OCI-M1 (cell line): ENCODE results near the gene CCDC71.

Source experiments
- DNase-seq: peaks from one replicate; lab custom pipeline; 2025; lab: John Stamatoyannopoulos, UW

The CCDC71 gene

DNA sequence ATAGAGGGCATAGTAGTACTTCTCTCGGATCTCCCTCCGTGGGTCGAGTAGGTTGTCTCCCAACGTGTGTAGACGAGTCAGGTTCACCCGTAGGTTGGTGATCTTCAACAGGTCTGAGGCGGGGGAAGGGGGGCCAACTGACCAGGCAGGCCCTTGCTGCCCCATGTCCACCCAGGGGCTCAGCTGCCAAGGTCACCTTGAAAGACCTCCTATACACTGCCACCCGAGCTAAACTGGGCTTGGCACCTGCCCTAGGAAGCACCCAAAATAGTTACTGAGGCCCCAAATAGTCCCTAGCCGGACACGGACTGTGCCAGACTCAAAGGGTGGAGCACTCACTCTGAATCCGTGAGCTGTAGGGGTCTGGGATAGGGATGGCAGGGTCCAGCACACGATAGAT lies 35.1 kb downstream of the CCDC71 start:
- DNase-seq = no peak

GRCh38 chr3:49124991-49125670 lies 41.0 kb downstream of the CCDC71 start:
- DNase-seq = no peak

GRCh38 chr3:49124203-49124602 lies 41.9 kb downstream of the CCDC71 start:
- no peak for DNase-seq

DNA sequence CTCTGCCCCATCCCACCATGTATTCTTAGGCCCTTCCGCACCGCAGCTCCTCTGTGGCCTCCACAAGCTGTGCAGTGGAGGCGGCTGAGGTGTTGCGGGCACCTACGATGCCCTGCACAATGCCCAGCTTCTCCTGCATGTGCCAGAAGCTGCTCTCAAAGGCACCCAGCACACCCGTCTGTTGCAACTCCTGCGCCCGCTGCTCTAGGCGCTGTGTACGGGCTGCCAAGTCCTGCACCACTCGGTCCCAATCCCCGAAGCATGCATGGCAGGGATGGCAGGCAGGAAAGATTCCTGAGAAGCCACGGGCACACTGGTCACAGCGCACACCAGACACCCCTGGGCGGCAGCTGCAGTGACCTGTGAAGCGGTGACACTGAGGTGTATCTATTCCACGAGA lies 42.4 kb downstream of the CCDC71 start:
- no peak for DNase-seq

DNA sequence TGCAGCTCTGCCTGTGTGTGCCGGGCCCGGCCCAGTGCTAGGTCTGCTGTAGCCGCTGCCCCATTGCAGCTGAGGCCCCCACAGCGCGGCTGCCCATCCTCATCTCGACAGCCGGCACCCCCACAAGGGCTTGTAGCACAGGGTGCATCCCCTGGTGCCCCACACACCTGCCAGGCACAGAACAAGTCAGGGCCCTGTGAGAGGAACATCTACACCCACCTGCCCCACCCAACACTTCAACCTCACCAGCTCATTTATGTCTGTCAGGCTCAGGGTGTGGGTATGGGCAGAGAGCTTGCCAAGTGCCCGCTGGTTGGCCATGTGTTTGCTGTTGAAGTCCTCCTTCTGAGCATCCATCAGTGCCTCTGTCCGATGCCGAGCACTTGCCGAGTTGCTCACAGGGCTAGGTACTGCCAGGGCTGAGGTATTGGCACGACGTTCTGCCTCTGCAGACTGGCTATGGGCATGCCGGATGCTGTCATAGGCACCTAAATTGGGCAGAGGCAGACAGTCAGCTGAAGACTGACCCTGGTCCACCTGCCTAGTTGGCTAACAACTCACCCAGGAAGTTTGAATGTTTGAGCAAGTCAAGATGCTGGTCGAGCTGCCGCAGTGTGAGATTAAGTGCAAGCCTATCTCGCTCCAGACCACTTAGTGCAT lies 43.1 kb downstream of the CCDC71 start:
- DNase-seq = no peak

- DNase-seq = no peak
Measured at GRCh38 chr3:49122451-49122850, 43.7 kb downstream of the CCDC71 start.

DNA sequence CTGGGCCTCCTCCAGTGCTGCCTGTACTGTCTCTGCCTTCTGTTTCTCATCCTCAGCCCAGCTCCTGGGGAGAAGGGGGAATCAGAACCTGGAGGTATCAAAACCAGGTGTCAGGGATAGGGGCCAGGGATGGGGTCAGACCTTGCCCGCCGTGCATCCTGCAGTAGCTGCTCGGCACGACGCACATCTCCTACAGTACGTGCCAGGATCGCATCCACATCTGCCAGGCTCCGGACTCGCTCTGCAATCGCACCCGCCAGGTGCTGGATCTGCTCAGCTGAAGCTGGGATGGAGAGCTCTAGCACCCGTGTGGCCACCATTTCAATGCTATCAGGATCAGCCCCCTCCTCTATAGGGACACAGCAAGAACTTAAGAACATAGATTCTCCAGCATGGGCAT lies 44.1 kb downstream of the CCDC71 start:
- no peak for DNase-seq

DNA sequence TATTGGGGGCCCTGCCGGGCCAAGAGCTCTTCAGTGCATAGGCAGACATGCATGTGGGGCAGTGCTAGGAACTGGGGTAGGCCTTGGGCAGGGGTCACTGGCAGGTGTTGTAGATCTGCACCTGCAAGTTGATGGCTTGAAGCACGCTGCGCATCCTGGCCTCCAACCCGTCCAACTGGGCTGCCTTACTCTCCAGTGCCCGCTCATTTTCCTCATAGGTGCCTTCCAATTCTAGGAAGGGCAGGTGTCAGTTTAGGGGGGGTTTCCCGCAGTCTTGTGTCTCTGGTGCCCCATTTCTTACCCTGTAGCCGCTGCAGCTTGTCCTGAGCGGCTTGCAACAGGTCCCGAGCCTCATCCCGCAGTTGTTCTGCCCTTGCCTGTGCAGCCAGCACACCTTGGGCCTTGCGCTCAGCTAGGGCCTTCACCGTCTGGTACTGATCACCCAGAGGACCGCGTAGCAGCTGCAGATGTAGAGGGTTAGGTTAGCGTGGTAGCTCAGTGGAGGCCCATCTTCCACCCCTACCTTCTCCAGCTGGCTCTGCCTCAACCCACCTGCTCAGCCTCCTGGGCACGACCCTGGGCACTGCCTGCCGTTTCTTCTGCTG lies 44.9 kb downstream of the CCDC71 start:
- no peak for DNase-seq

DNA sequence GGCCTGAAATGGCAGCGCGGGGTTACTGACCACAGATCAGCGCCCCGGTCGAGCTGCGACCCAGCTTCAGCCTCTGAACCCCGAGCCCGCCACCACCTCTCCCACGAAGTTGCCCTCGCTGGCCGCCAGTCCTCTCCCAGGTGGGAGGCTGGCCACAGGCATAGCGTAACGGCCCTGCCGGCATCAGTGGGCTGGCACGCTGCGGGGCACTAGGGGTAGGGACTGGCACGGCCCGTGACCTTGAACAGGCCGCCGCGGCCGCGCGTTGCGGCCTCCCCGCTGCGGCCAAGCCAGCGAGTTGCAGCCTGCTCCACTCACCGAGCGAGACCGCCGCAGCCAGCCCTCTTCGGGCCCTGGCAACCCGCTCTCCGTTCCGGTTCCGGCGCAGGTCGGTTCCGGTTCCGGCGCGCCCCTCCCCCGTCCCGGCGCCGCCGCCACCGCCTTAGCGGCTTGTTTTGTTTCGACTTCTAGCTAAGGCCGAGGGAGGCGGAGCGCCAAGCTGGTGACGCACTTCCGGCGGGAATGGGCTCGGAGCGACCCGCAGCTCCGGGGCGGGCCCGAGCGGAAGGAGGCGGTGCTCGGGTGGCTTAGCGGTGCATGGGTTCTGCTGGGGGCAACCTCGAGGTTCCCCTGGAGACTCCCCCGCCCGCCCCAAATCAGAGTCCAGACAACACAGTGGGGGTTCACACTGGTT lies 45.5 kb downstream of the CCDC71 start, which contains the start of gene USP19:
Gene USP19, minus strand, starts transcription at position 386 of the 694 bp plus-strand sequence. CDS start 1,678 bp downstream, outside the sequence.
- peak; percentile 83 for DNase-seq

DNA sequence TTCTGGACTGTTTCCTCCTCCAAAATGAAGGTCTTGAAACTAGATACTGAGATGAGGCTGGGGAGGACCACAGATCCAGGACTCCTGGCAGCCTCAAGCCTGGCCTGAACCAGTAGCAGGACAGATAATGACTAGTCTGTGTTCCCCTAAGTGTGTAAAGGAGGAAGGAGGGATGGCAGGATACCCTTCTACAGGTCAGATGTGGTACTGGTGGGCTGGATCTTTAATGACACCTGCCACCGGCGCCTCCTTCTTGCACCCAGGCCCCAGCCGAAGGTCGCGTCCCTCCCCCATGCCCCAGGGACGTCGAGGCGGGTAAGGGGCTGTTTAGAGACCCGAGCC lies 46.1 kb downstream of the CCDC71 start:
- DNase-seq = no peak

- no peak for DNase-seq
Measured at GRCh38 chr3:49119439-49119838, 46.7 kb downstream of the CCDC71 start.

DNA sequence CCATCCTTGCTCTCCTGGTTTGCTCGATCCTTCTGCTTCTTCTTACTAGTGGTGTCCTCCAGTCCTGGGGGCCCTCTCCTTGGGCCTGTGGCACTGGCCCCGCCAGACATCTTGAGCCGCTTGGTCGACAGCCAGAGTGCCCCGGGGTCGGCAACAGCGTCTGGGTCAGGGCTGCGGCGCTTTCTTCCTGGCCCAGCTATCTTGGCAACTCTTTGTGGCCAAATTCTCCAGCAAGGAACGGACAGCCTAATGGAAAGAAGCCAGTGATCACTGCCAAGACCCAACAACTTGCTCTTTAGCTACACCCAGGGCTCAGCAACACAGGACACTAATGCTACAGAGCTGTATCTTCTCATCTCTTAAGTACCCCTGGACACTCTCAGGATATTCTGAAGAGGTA lies 47.1 kb downstream of the CCDC71 start:
- no peak for DNase-seq
